GM12872 (cell line): ENCODE data around the gene TBX4.

Experiments
- TF ChIP-seq, protein P1 (sequence below): IDR thresholded peaks from 3 replicates; pipeline ENCODE4 v1.5.1; 2011; ENCODE audit warnings: low read depth, mild to moderate bottlenecking, low read length, moderate library complexity; ENCODE audit not compliant: insufficient read depth

TBX4 gene

DNA sequence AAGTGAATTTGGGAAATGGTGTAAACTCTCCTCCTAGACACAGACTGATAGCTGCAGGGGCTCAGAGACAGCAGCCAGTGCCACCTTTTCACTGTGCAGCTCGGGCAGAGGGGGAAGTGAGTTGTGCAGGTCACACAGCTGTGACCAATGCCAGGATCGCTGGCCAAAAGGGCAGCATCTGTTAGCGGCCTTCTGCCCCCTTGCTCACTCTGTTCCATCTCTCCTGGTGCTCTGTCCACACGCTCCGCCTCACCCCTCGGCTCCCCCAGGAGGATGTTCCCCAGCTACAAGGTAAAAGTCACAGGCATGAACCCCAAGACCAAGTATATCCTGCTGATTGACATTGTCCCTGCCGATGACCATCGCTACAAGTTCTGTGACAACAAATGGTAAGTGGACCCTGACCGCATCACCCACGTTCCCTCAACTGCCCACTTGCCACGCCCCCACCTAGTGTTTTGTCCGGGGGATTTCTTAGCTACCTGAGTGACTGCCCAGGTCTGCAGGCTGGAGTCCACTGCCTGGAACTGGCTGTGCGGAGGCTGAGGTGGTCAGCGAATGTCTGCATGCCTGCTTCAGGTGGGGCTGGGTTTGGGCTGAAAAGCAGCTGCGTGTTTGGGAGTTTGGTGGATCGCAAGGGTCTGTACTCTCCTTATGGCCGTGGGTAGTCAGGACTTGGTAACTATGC, 13.5 kb downstream of the TBX4 start:
- TF ChIP-seq, protein P1, sequence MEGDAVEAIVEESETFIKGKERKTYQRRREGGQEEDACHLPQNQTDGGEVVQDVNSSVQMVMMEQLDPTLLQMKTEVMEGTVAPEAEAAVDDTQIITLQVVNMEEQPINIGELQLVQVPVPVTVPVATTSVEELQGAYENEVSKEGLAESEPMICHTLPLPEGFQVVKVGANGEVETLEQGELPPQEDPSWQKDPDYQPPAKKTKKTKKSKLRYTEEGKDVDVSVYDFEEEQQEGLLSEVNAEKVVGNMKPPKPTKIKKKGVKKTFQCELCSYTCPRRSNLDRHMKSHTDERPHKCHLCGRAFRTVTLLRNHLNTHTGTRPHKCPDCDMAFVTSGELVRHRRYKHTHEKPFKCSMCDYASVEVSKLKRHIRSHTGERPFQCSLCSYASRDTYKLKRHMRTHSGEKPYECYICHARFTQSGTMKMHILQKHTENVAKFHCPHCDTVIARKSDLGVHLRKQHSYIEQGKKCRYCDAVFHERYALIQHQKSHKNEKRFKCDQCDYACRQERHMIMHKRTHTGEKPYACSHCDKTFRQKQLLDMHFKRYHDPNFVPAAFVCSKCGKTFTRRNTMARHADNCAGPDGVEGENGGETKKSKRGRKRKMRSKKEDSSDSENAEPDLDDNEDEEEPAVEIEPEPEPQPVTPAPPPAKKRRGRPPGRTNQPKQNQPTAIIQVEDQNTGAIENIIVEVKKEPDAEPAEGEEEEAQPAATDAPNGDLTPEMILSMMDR, result no peak

DNA sequence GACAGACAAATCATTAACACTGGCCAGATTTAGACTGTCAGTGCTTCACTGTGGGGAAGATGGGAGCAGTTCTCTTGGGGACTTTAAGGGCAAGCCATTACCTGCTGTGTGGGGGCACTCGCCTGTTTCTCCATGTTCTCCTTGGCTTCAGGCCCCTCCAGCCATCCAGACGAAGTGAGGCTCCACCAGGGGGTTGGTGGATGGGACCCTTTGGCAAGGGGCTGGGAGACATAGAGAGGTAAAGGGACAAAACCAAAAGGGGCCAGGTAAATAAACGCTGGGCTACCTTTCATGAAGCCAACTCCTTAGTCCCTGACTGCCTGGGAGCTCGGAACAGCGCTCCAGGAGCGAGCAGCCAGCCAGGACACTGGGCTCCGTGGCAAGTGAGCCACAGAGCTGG, 14.0 kb downstream of the TBX4 start:
- TF ChIP-seq, protein P1, result no peak

DNA sequence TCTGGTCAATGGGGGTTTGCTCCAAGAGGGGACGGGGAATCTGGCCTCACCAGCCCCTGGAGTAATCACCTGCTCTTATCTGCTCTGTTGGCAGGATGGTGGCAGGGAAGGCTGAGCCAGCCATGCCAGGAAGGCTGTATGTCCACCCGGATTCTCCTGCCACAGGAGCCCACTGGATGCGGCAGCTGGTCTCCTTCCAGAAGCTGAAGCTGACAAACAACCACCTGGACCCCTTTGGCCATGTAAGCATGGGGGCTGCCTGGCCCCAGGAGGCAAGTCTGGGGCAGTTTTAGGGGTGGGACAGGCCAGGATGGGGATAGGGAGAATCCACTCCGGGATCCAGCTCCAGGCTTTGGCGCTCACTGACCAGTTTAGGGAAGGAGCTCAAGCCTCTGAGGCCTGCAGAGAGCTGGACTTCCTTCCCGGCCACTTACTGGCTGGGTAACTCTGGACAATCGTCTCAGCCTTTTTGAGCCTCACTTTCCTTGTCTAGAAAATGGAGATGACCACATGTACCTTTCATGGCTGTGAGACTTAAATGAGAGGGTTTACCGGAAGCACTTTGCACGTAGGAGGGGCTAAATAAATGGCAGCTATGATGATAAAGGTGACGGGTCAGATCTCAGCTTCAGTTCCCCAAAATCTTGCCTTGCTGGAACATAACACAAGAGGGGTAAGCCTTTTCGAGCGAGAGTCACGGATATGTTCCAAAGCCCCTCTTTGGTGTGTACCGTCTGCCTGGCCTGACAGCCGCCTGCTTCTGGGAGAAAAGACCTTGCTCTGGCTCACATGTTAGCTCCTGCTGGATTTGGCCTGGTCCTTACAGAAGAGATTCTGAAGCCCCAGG, 15.4 kb downstream of the TBX4 start:
- TF ChIP-seq, protein P1, result no peak

GRCh38 chr17:61468263-61468907, 16.2 kb downstream of the TBX4 start:
- TF ChIP-seq, protein P1, result no peak

DNA sequence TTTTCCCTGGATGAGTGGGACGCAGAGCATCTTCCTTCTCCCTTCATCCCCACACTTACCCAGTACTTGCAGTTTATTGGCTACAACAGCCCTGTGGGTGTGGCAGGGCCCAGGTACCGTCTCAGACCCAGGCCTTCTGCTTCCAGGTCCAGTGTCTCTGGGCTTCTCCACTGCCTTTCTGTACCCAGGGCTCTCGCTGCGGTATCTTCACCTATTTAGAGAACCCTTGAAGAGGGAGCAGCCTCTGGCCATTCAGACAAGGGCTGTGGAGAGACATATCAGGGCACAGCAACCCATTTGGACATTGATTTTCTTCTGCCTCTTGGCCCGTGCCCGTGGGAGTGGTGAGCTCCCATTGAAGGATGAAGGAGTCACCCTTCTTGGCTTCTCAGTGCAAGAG, 17.3 kb downstream of the TBX4 start:
- TF ChIP-seq, protein P1, result no peak

- TF ChIP-seq, protein P1, result no peak
Measured at GRCh38 chr17:61469949-61470348, 17.7 kb downstream of the TBX4 start.

DNA sequence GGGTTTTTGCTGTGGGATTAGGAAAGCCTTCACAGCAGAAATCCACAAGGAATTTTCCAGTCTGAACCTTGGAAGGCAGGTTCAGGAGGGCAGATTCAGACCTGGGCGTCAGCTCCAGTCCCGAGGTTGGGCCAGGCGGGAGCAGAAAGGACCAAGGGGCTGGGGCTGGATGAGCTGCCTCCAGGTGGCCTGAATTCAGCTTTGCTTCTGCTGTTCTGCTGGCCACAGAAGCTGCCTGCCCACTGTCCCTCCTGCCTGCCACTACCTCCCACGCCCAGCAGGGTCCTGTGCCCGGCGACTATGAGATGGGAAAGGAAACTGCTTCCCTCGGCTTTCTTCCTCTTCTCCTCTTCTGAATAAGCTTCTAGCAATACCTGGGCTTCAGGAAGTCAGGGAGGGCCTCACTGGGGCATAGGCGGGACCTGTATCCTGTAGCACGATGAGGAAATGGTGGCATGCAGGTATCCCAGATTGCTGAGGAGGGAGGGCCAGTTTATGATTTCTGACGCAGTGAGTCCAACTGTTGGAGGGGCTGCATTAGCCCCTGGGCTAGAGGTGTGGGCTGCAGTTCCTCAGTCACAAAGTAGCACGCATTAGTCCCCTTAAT, 18.4 kb downstream of the TBX4 start:
- TF ChIP-seq, protein P1, result no peak
